ENCODE measurements around the gene CDC37. TPM values are rescaled to one million over a fixed set of nuclear protein-coding genes. Genes with fewer than 3 reads are reported as not detected.
A peak's percentile ranks its signal among the peaks of the same experiment; 100 is the strongest.

The CDC37 gene
- total RNA-seq, 2 experiments from 2014 or later: 269 to 332 TPM

- Histone ChIP-seq H3K9me3 (ENCODE audit: low read length) (no peaks in the 10 kb centered on the region), H3K79me2 (ENCODE audit: insufficient read depth, low read depth, low read length) (peaks cover 86% of the 10 kb centered on the region), H3K27ac (ENCODE audit: low read depth, low read length, poor library complexity, severe bottlenecking) (peak overlapping the region; percentile 100), H4K20me1 (ENCODE audit: insufficient read depth, low read length) (peaks cover 13% of the 10 kb centered on the region), H3K36me3 (ENCODE audit: insufficient read depth, low read length) (peaks cover 6% of the 10 kb centered on the region; the same call in 1 of the 2 replicates), H2AFZ (ENCODE audit: low read length) (no peak overlapping the region), H3K4me1 (ENCODE audit: insufficient read depth, low read length, poor library complexity, severe bottlenecking) (peaks cover 63% of the 10 kb centered on the region), H3K4me3 (ENCODE audit: low read depth, low read length, poor library complexity, severe bottlenecking) (peak overlapping the region; percentile 76), H3K4me2 (ENCODE audit: low read length) (peak overlapping the region; percentile 84), H3K9me2 (ENCODE audit: insufficient read depth, low read length) (no peaks in the 10 kb centered on the region)
- no peak for TF ChIP-seq CTCF (conservative IDR thresholded peaks at IDR 0.05; ENCODE audit: low read length)
- TF ChIP-seq EZH2phosphoT487 (IDR thresholded peaks at IDR 0.05; ENCODE audit: borderline replicate concordance, low read depth, low read length): no peak
- peak; percentile 62 for DNase-seq (ENCODE audit: low spot score)
- POLR2A ChIA-PET: interaction anchor here (0.6 to 1.9 kb wide), 5 partner anchors 10 to 79 kb away, joined by 4 to 6 read pairs (median 4); no protein-coding TSS in a partner anchor
- BruUV-seq (replicated peaks): no TSS peak
- CTCF ChIA-PET (ENCODE audit: unreplicated experiment): interaction anchor here (0.6 to 1.2 kb wide), 4 partner anchors 11 to 170 kb away, joined by 3 to 7 read pairs (median 4); no protein-coding TSS in a partner anchor
- intact Hi-C loops (cut with micrococcal nuclease; ENCODE audit: unreplicated experiment): loop anchor here (2.0 kb wide), 1 partner anchor 15 kb away; no protein-coding TSS in a partner anchor
Observed at GRCh38 chr19:10422046-10422461, 18.7 kb upstream of the CDC37 start.

GRCh38 chr19:10421240-10422045 is 18.1 kb upstream of the CDC37 start:
- ChIA-PET CTCF (ENCODE audit: unreplicated experiment) (interaction anchor here (0.6 to 1.2 kb wide), 4 partner anchors 10 to 171 kb away, joined by 3 to 7 read pairs (median 4); no protein-coding TSS in a partner anchor), POLR2A (interaction anchor here (0.6 to 1.9 kb wide), 6 partner anchors 9 to 195 kb away, joined by 3 to 6 read pairs (median 4); no protein-coding TSS in a partner anchor)
- peak overlapping the region; percentile 76 for H3K4me3 ChIP-seq (ENCODE audit: low read depth, low read length, poor library complexity, severe bottlenecking)
- H3K9me2 ChIP-seq (ENCODE audit: insufficient read depth, low read length): no peaks in the 10 kb centered on the region
- H3K27ac ChIP-seq (ENCODE audit: low read depth, low read length, poor library complexity, severe bottlenecking): peak overlapping the region; percentile 100
- peak; percentile 63 for DNase-seq (ENCODE audit: low spot score)
- H4K20me1 ChIP-seq (ENCODE audit: insufficient read depth, low read length): peaks cover 13% of the 10 kb centered on the region
- TSS peak; percentile 41 for BruUV-seq (replicated peaks)
- no peaks in the 10 kb centered on the region for H3K9me3 ChIP-seq (ENCODE audit: low read length)
- H3K4me1 ChIP-seq (ENCODE audit: insufficient read depth, low read length, poor library complexity, severe bottlenecking): peaks cover 59% of the 10 kb centered on the region
- H3K4me2 ChIP-seq (ENCODE audit: low read length): peak overlapping the region; percentile 84
- intact Hi-C loops (cut with micrococcal nuclease; ENCODE audit: unreplicated experiment): loop anchor here (2.0 kb wide), 1 partner anchor 15 kb away; no protein-coding TSS in a partner anchor
- H3K36me3 ChIP-seq (ENCODE audit: insufficient read depth, low read length): peaks cover 6% of the 10 kb centered on the region; the same call in 1 of the 2 replicates
- TF ChIP-seq CTCF (conservative IDR thresholded peaks at IDR 0.05; ENCODE audit: low read length) (peak; percentile 56), EZH2phosphoT487 (IDR thresholded peaks at IDR 0.05; ENCODE audit: borderline replicate concordance, low read depth, low read length) (no peak)
- H3K79me2 ChIP-seq (ENCODE audit: insufficient read depth, low read depth, low read length): peaks cover 81% of the 10 kb centered on the region
- H2AFZ ChIP-seq (ENCODE audit: low read length): no peak overlapping the region
